GM12891 (cell line): ENCODE measurements around the gene BLCAP.

Source experiments
- POLR2A ChIP-seq: IDR thresholded peaks from 2 replicates; pipeline ENCODE4 v1.6.1; 2011; ENCODE audit warnings: low read depth, low read length, control low read depth
- POLR2AphosphoS5 ChIP-seq: IDR thresholded peaks from 2 replicates; pipeline ENCODE4 v1.6.1; 2011; ENCODE audit warnings: low read depth, low read length, control low read depth
- POU2F2 ChIP-seq: IDR thresholded peaks from 2 replicates; pipeline ENCODE4 v1.6.1; 2011; ENCODE audit warnings: low read depth, mild to moderate bottlenecking, control low read depth, low read length, moderate library complexity
- TAF1 ChIP-seq: IDR thresholded peaks from 2 replicates; pipeline ENCODE4 v1.6.1; 2011; ENCODE audit warnings: low read depth, low read length, control low read depth

GRCh38 chr20:37576911-37577310 lies 49.2 kb upstream of the BLCAP start:
- TF ChIP-seq TAF1 (no peak), POLR2A (no peak), POLR2AphosphoS5 (no peak), POU2F2 (no peak)
